NCI-H82 (cell line): ENCODE data around the gene AUH.

Source experiments
- DNase-seq: peaks from one replicate; lab custom pipeline; 2025; lab: John Stamatoyannopoulos, UW

AUH gene

GRCh38 chr9:91188719-91189590 lies 172.8 kb downstream of the AUH start:
- DNase-seq, result no peak

DNA sequence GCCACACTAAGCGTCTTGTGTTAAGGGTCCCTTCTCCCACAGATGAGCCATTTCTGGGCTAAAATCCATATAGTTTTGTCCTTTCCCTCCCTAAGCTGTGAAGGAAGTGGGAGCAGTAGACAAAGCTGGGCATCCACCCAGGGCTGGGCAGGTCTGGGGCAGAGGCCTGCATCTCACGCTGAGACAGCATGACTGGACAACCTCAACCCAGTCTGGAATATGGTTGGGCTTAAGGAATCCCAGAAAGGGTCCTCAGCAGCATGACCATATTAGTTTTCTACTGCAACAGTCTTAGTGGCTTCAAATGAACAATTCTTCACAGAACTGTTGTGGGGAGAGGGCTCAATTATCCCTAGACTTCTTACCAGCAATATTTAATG lies 173.8 kb downstream of the AUH start:
- no peak for DNase-seq

GRCh38 chr9:91187311-91187964 lies 174.3 kb downstream of the AUH start:
- DNase-seq, result no peak

- no peak for DNase-seq
Measured at GRCh38 chr9:91186632-91187108, 175.0 kb downstream of the AUH start.

DNA sequence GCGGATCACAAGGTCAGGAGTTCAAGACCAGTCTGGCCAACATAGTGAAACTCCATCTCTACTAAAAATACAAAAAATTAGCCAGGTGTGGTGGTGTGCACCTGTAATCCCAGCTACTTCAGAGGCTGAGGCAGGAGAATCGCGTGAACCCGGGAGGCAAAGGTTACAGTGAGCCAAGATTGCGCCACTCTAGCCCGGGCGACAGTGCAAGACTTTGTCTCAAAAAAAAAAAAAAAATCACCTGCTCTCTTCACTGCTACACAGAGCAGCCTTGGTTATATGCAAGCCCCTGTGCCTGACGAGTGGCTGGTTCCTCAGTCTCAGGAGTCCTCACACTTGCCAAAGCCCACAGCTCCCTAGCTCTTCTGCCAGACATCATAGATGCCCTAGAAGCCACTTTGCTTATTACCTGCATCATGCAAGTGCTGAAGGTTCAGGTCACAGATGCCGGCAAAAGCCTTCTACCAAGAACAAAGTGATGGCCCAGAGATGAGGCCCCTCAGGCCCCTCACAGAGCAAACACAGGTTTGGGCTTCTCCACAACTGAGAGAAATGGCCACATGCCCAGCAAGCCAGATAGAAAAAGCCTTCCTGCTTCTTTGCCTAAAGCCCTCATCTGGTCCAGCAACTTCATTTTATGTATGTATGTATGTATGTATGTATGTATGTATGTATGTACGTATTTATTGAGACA lies 176.4 kb downstream of the AUH start:
- no peak for DNase-seq

GRCh38 chr9:91182429-91183225 lies 179.1 kb downstream of the AUH start:
- no peak for DNase-seq

DNA sequence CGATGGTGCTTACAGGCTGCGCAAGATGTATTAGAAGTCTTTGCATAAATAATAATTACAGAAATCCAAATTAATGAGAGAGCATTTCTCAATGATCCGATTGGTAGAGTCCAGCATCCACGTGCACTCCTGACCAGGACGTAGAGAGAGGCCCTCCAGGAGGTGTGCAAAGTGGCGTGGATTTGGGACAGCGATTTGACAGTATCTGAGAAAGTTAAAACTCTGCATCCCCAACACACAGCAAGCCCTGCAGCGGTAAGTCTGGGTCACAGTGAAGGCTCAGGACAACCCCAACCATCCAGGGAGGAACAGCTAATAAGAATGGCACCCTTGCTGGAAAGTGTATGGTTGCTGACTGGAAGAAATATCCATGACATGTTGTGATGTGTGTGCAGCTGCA lies 180.2 kb downstream of the AUH start:
- DNase-seq, result no peak

GRCh38 chr9:91180930-91181268 lies 180.8 kb downstream of the AUH start:
- no peak for DNase-seq

DNA sequence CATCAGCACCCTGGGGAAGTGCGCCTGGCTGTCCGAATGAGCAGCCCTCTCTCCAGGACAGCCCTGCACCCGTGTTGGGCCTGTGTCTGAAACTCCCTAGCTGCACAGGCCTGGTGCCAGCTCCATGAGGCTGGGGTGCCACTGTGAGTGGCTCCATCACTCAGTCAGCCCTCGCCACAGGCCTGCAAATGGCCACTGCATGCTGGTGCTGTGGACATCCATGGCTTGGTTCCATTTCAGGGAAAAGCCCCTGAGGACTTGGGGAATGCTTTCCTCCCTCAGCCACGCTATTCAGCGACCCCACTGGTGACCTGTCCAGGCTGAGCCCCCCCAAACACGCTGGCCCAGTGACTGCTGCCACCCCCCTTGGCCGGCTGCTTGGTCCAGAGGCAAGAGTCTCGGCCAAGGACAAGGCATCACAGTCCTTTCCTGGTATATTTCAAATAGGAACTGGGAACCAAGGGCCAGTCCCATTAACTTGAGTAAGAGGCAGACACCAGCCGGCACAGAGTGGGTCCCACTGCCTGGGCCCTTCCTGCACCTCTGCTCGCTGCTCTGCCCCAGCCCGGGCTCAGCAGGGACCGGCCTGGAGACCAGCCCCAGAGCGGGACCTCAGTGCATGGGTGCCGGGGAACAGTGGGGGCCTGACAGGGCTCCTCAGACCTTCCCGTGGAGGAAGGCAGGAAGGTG lies 181.3 kb downstream of the AUH start:
- DNase-seq, result no peak

- DNase-seq, result no peak
Measured at GRCh38 chr9:91179237-91180138, 182.2 kb downstream of the AUH start.

GRCh38 chr9:91178281-91179236 lies 183.2 kb downstream of the AUH start:
- no peak for DNase-seq

DNA sequence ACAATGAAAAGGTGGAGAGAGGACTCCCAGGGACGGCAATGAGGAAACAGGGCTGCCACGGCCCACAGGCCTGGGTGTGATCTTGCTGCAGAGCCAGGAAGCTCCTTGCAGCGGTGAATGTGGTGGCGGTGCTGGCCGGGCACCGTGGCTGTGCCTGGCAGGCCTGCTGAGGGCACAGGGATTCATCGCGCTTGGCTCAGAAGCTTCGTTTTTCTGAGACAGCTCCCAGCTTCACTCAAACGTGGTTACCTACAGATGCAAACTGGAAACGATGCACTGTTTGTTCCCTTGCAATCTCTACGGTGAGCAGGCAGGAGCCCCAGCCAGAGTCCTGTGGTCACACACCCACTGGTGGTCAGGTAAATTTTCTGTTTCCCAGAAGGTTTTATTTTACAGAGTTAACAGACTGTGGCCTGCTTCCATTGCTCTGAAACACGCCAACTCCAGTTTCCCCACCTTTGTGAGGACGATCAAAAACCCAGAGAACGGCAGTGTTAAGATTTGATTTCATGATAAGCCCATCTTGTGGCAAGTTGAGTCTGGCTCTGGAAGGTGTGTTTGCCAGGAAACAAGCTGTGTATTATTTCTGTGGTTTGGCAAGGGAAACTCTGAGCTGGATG lies 183.9 kb downstream of the AUH start:
- DNase-seq, result no peak

DNA sequence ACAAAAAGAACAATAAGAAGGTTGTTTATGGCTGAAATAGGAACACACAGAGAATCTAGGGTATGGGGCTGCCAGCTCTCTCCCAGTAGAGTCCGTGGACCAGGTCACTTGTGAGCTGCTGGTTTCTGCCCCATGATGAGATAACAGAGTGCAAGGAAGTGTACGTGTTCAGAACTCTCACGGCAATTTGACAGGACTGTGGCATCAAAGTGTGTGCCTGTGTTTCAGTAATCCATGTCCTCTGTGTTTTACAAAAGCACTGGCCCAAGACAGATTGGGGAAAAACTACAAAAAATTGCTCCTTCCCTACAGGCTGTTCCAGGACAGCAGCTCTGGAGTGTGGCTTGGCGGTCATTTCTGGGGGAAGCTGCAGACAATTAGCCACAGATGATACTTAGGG lies 184.6 kb downstream of the AUH start:
- no peak for DNase-seq

DNA sequence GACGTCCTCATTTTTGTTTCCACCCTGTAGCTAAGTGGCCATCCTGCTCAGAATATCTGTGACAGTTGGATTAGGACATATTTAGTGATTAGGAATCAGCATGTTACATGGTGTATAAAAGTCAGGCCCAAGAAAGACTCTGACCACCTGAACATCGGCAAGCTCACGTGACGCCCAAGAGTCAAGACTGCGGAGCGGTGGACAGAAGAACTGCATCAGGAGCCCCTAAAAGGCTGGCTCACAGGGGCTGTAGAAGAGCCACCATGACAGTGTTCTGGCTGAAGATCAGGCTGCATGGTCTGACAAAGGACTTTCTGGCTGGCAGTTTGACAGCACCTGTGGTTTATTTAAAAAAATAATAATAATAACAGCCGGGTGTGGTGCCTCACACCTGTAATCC lies 185.3 kb downstream of the AUH start:
- no peak for DNase-seq

DNA sequence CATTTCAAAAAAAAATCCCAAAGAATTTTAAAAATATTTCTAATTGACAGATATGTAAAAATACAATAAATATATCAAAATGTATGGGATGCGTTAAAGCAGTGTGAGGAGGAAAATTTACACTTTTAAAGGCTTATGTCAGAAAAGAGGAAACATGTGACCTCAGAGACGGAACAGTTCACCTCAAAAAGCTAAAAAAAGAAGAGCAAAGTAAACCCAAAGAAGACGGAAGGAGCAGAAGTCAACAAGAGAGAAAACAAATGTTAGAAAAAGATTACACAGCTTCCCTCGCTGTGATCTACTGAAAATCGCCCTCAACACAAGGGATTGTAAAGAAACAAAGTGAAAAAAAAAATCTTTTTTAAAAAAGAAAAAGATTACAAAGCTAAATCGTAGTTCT lies 186.9 kb downstream of the AUH start:
- DNase-seq, result no peak

DNA sequence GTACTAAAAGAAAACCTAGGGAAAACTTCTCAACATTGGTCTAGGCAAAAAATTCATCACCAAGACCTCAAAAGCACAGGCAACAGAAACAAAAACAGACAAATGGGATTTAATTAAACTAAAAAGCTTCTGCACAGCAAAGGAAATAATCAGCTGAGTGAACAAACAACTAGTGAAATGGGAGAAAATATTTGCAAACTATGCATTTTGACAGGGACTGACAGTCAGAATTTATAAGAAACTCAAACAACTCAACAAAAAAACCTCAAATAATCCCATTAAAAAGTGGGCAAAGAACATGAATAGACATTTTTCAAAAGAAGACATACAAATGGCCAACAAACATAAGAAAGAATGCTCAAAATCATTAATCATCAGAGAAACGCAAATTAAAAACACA lies 189.4 kb downstream of the AUH start:
- no peak for DNase-seq

DNA sequence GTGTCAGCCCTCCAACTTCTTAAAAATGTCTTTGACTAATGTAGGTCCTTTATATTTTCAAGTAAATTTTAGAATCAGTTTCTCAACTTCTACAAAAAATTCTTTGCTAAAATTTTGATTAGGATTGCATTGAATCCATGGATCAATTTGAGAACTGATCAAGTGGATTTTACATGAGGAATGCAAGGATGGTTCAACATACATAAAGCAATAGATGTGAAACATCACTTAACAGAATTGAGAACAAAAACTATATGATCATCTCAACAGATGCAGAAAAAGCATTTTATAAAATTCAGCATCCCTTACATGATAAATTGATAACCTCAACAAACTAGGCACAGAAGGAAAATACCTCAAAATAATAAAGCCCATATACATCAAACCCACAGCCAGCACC lies 190.8 kb downstream of the AUH start:
- DNase-seq, result no peak

- no peak for DNase-seq
Measured at GRCh38 chr9:91166796-91167366, 194.8 kb downstream of the AUH start.
